Mesenteric fat pad (tissue), 1 donor: Measurements from ENCODE around the gene WLS. TPM values are rescaled to one million over a fixed set of nuclear protein-coding genes. Genes with fewer than 3 reads are reported as not detected.

Experiments
- DNase-seq: peaks from one replicate; pipeline ENCODE4 v3.0.0-alpha.2; 2020; ENCODE audit warnings: low spot score
- microRNA-seq: library from miRNA; unstranded; fragments of <30 nt; microRNA quantifications from one replicate; pipeline ENCODE4 v1.2.0, GENCODE V29; 2020; ENCODE audit warnings: borderline number of aligned reads
- total RNA-seq: library from RNA; stranded (reverse); fragmentation: NEBNext Ultra II Directional; extraction: Animal tissue kit (Norgen Biotek cat#: 25700); gene quantifications from one replicate; pipeline ENCODE4 v1.2.1, GENCODE V29; 2021
- donor health status: DM: yes; HTN: yes; CAD: no.

Gene WLS
- total RNA-seq, 1 donor from 2014 or later, result 43.0 TPM

GRCh38 chr1:68103884-68104554, 128.3 kb downstream of the WLS start:
- DNase-seq, result no peak

- DNase-seq, result no peak
These were observed 129.2 kb downstream of the WLS start for GRCh38 chr1:68103011-68103545.

DNA sequence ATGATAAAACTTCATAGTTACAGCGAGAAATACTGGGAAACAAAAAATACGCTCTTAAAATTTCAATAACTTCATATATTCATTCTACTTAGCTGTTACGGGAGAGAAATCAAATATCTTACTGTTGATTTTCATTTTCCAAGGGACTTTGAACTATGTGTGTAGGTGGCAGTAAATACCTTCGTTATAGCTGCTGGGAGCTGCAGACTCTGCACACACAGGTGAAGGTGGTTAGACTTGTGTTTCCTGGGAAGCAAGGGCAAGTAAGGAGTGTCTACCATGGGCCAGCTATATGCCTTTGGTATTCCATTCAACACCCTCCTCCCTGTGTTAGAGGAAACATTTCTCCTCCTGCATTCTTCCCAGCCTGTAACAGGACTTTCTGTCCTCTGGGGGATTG, 130.5 kb downstream of the WLS start:
- no peak for DNase-seq

DNA sequence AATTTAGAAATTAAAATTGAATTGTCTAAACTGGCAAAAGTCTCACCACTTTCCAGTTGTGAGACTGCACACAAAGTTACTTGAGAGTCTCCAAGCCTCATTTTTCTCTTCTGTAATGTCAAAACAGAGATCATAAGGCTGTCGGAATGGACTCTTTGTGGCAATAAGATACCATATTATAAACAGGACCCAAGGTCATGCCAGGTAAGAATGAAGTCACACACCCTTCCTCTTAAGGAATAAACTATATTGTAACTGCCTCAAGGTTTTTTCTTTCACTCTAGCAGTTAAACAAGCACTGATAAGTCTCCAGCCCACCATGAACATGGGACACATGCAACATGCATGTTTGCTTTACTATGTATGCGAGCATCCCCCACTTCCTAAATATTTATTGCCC, 131.8 kb downstream of the WLS start:
- DNase-seq, result no peak

DNA sequence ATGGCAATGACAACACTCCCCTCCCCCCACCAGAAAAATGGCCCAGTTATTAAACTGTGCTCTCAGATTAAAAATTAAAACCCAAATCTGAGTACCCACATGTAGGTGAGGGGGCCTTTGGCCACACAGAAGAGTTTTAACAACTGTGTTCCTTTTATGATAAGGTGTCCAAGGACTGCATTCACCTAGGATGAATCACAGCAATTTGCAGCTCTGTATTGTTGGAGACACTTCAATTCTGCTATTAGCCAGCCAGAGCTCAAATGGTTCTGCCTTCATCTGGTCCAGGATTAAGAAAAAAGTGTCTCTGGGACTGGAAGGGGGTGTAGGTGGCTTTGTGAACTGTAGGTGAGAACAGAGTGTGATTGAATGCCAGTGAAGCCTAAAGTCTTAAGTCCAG, 138.6 kb downstream of the WLS start:
- no peak for DNase-seq

- DNase-seq, result no peak
These were observed 145.1 kb downstream of the WLS start for GRCh38 chr1:68087184-68087583.

- no peak for DNase-seq
These were observed 146.6 kb downstream of the WLS start for GRCh38 chr1:68085752-68086151.

GRCh38 chr1:68083686-68084085, 148.6 kb downstream of the WLS start:
- DNase-seq, result no peak

DNA sequence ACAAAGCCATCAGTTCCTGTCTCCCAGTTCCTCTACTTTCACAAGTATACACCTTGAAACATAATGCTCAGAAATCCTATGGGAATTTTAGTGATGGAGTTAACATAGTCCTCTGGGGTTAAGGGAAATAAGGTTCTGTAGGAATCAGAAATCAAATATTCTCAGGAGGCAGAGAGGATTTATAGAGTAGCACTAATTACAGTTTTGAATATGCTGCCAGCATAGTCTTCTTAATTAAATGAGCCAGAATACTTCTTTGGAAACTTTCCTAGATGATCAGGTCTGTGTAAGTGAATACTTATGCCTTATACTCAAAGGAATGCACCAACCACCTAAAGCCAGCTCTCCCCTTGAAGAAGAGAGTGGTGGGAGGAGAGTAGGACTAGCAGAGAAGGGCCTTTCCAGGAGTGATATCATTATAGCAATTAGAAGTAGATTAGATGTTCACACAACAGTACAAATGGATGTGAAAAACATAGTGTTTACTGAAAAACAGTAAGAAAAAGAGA, 150.5 kb downstream of the WLS start:
- DNase-seq, result no peak

DNA sequence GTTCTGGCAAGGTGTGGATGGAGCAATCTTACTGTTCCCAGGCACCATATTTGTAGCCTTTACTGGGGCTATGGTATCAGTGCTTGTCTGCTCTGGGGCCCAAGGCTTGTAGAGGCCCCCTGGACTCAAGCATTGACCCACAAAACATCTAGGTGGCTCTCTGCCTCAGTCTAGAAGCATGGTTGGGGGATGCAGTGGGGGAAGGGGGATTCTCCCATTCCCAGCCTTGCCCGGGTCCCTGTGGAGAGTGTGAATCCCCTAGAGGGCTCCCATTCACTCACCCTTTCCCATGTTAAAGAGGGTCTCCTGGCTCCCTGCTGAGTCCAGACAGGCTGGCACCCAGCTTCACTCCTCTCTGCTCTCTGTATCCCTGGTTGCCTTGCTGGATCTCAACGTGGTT, 153.7 kb downstream of the WLS start:
- no peak for DNase-seq

Small RNA genes lying within 50 kb of the gene (microRNA-seq; reads per million reads assigned to microRNA genes)
- gene MIR1262, result not detected

Other genes with a start within 250 kb of the WLS start
- 0.74 TPM for gene DIRAS3, start 181.9 kb downstream of the WLS start, total RNA-seq
- not detected for gene RPE65, start 217.4 kb upstream of the WLS start, total RNA-seq